Transverse colon (tissue), 4 donors: ENCODE data around the gene HECTD4. TPM values are rescaled to one million over a fixed set of nuclear protein-coding genes. Genes with fewer than 3 reads are reported as not detected.

ENCODE experiments used
- DNase-seq: peaks from one replicate; pipeline ENCODE4 v3.0.0-alpha.2; 2019
- H3K27ac ChIP-seq, 4 donors: fragments of 200-600 bp; sonication (generic); 2 replicates each; pipeline ENCODE4 v1.5.1; 2016 to 2018; ENCODE audit warnings: inconsistent platforms in 4 of 4
- H3K27me3 ChIP-seq: fragments of 200-600 bp; sonication (generic); 2 replicates; pipeline ENCODE4 v1.5.1; 2017; ENCODE audit warnings: inconsistent platforms
- H3K36me3 ChIP-seq, 4 donors: fragments of 200-600 bp; sonication (generic); 2 replicates each; pipeline ENCODE4 v1.5.1; 2017 to 2019; ENCODE audit warnings: inconsistent platforms in 4 of 4
- H3K4me1 ChIP-seq, 4 donors: fragments of 200-600 bp; sonication (generic); 2 replicates each; pipeline ENCODE4 v1.5.1; 2017 to 2020; ENCODE audit warnings: inconsistent platforms in 4 of 4
- H3K4me3 ChIP-seq, 4 donors: fragments of 200-600 bp; sonication (generic); 1 replicate in 1 of 4; 2 replicates in 3 of 4; pipeline versions ENCODE4 v1.5.1 to v1.6.1; 2017 to 2019; ENCODE audit warnings: inconsistent platforms in 4 of 4
- H3K9me3 ChIP-seq, 2 donors: fragments of 200-600 bp; sonication (generic); 2 replicates each; pipeline ENCODE4 v1.5.1; 2017 to 2019; ENCODE audit warnings: inconsistent platforms in 2 of 2
- EP300 ChIP-seq: sonication (generic); formaldehyde crosslinking; IDR thresholded peaks from one replicate; pipeline ENCODE4 v1.6.1; 2017; ENCODE audit warnings: antibody characterized with exemption, low read depth
- POLR2A ChIP-seq: fragments of 450-650 bp; IDR thresholded peaks from one replicate; pipeline ENCODE4 v1.6.1; 2016; ENCODE audit warnings: antibody characterized with exemption, mild to moderate bottlenecking, moderate library complexity
- POLR2AphosphoS5 ChIP-seq, 3 donors: sonication (generic); formaldehyde crosslinking; IDR thresholded peaks; one replicate each; pipeline ENCODE4 v1.6.1; 2016; ENCODE audit warnings: antibody characterized with exemption in 3 of 3
- WGBS, 2 donors: methylation state at CpG; one replicate each; pipeline ENCODE4 v1.1.5; 2018; ENCODE audit warnings: low coverage in 1 of 2; 5-methylcytosine and 5-hydroxymethylcytosine counted together
- in situ Hi-C, 4 donors: fragments of 200-750 bp; cut with MboI; loops; one replicate each; pipeline versions ENCODE4 v1.15.0 to v1.15.1; 2017; ENCODE audit warnings: low sequenced_read_pairs in 3 of 4, low pct_ligation_motif_present in 1 of 4, low pct_unique_long_range_greater_than_20kb in 1 of 4
- intact Hi-C: fragments of 100-400 bp; cut with DNase I; formaldehyde crosslinking; loops from one replicate; pipeline ENCODE4 v1.15.1; 2023; ENCODE audit warnings: low total_unique reads
- total RNA-seq, 4 donors: library from RNA; depleted of rRNA; stranded (reverse); fragments of >200 nt; gene quantifications; one replicate each; pipeline ENCODE4 v1.1.0, GENCODE V29; 2016
- TF ChIP-seq, protein P1 (sequence below), 5 experiments: fragments of 200-600 bp in 3 of 5; fragments of 450-650 bp in 2 of 5; sonication (generic) in 3 of 5; IDR thresholded peaks; 1 replicate in 2 of 5; 2 replicates in 3 of 5; pipeline ENCODE4 v1.5.1; 2016 to 2017; ENCODE audit warnings: antibody characterized with exemption in 5 of 5, inconsistent platforms in 3 of 5, mild to moderate bottlenecking in 2 of 5, moderate library complexity in 1 of 5

Gene HECTD4
- total RNA-seq, 4 donors from 2014 or later: 52.6 to 171 (median 121) TPM

DNA sequence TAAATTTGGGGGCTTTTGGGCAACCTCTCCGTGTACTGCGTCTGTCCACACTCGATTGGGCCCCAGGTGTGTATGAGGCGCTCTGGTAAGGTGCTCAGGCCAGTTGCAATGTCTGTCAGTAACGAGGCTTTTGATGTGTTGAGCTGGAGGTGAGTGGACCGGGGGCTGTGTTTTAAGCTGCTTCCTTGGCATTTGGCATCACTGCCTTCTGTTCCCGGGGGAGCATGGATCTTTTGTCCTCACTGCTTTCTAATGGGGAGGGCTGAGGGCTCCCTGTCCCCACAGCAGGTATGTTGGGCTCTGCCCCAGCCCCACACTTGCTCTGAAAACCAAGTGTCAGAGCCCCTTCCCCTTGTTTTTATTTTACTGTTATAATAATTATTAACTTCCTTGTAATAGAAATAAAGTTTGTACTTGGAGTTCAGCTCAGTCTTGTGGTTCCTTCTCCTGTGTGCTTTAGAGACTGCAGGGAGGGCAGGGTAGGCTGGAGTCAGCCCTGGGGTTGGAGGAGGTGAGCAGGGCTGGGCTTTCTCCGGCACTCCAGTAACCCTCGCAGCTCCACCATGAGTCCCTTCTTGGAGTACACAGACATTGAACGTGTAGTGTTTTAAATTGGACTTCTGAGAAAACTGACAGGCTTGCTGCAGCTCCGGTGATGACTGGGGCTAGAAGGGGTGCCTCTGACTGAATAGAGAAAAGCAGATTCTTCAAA lies 228.9 kb downstream of the HECTD4 start:
- TF ChIP-seq POLR2AphosphoS5 (IDR thresholded peaks at IDR 0.05): no peak
- TF ChIP-seq, protein P1, sequence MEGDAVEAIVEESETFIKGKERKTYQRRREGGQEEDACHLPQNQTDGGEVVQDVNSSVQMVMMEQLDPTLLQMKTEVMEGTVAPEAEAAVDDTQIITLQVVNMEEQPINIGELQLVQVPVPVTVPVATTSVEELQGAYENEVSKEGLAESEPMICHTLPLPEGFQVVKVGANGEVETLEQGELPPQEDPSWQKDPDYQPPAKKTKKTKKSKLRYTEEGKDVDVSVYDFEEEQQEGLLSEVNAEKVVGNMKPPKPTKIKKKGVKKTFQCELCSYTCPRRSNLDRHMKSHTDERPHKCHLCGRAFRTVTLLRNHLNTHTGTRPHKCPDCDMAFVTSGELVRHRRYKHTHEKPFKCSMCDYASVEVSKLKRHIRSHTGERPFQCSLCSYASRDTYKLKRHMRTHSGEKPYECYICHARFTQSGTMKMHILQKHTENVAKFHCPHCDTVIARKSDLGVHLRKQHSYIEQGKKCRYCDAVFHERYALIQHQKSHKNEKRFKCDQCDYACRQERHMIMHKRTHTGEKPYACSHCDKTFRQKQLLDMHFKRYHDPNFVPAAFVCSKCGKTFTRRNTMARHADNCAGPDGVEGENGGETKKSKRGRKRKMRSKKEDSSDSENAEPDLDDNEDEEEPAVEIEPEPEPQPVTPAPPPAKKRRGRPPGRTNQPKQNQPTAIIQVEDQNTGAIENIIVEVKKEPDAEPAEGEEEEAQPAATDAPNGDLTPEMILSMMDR (IDR thresholded peaks at IDR 0.05): no peak
- no peak for TF ChIP-seq POLR2A
- no peak for TF ChIP-seq EP300
- no peak for DNase-seq
- Histone ChIP-seq H3K27me3 (no peaks in the 10 kb centered on the region), H3K4me1 (no peaks in the 10 kb centered on the region), H3K4me3 (no peak overlapping the region), H3K36me3 (peaks cover 0 to 75% (median 24%) of the 10 kb centered on the region in 4 donors), H3K27ac (no peak overlapping the region), H3K9me3 (no peaks in the 10 kb centered on the region)
- 88 to 90% methylated on average over 4 to 9 of the region's 11 CpGs for WGBS, 2 donors
- in situ Hi-C loops (no loop called here), intact Hi-C loops (no loop called here)

DNA sequence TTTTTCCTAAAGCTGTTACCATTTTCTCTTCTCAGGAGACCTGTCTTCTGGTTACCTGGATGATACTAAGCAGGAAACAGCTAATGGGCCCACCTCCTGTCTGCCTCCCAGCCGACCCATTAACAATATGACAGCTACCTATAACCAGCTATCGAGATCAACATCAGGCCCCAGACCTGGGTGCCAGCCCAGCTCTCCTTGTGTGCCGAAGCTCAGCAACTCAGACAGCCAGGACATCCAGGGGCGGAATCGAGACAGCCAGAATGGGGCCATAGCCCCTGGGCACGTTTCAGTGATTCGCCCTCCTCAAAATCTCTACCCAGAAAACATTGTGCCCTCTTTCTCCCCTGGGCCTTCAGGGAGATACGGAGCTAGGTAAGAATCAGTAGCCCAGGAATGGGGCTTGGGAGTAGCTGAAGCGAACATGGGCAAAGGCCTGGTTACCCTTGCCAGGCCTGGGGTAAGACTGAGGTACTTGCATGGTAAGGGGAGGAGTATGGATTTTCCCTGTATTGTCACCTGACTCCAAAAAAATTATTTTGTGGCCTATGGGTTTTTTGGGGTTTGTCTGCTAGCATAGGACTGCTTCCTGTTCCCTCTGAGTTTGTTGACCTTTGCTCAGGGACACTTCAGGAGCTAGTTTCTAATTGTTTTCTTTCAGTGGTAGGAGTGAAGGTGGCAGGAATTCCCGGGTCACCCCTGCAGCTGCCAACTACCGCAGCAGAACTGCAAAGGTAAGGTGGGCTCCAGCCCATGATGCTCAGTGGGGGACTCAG lies 230.3 kb downstream of the HECTD4 start:
- no peak overlapping the region for H3K27ac ChIP-seq
- H3K27me3 ChIP-seq: no peaks in the 10 kb centered on the region
- H3K36me3 ChIP-seq: peaks cover 0 to 77% (median 27%) of the 10 kb centered on the region in 4 donors
- no peaks in the 10 kb centered on the region for H3K4me1 ChIP-seq
- in situ Hi-C loops (no loop called here), intact Hi-C loops (no loop called here)
- WGBS, 2 donors: 75 to 90% methylated on average over 4 to 11 of the region's 11 CpGs
- no peak for TF ChIP-seq POLR2A
- TF ChIP-seq, protein P1 (IDR thresholded peaks at IDR 0.05): no peak
- TF ChIP-seq EP300: no peak
- no peak for TF ChIP-seq POLR2AphosphoS5 (IDR thresholded peaks at IDR 0.05)
- H3K4me3 ChIP-seq: no peak overlapping the region
- DNase-seq: no peak
- no peaks in the 10 kb centered on the region for H3K9me3 ChIP-seq

DNA sequence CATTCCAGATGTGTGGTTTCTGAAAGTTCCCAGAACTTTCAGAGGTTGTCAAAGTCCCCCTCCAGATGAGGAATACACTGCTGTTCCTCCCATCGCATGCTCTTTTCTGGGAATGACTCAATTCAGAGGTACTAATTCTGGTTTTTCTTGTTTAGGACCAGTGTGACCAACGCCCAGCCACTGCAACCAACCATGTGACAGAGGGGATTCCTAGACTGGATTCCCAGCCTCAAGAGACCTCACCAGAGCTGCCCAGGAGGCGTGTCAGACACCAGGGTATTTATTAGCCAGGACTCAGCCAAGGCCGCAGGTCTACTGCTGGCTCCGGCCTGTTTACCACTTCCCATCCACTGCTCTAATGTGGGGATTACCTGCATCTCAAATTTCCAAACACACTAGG lies 232.6 kb downstream of the HECTD4 start:
- Histone ChIP-seq H3K27ac (no peak overlapping the region), H3K27me3 (no peaks in the 10 kb centered on the region), H3K36me3 (peaks cover 0 to 87% (median 33%) of the 10 kb centered on the region in 4 donors), H3K4me1 (no peaks in the 10 kb centered on the region), H3K9me3 (no peaks in the 10 kb centered on the region), H3K4me3 (no peak overlapping the region)
- TF ChIP-seq POLR2A (no peak), POLR2AphosphoS5 (IDR thresholded peaks at IDR 0.05) (no peak), EP300 (no peak)
- TF ChIP-seq, protein P1 (IDR thresholded peaks at IDR 0.05): no peak
- 90% methylated on average over 5 of the region's 5 CpGs; no CpG with 5 or more reads in 1 of the 2 donors for WGBS, 2 donors
- intact Hi-C loops (no loop called here), in situ Hi-C loops (no loop called here)
- no peak for DNase-seq

DNA sequence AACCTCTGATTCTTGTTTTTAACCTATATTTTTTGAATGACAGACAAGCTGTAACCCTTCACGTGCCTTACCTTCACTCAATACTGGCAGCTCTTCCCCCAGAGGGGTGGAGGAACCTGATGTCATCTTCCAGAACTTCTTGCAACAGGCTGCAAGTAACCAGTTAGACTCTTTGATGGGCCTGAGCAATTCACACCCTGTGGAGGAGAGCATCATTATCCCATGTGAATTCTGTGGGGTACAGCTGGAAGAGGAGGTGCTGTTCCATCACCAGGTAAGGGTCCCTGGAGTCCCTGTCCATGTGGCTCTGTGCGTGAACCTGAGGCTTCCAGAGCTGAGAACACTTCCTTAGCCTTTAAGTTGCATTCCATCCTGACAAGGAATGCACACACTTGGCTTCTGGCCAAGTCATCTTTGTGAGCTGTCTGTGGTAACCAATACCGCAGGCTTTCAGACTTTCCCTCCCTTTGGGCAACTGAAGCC lies 234.2 kb downstream of the HECTD4 start:
- 86 to 100% methylated on average over 1 to 3 of the region's 3 CpGs for WGBS, 2 donors
- intact Hi-C loops (no loop called here), in situ Hi-C loops (no loop called here)
- H3K4me3 ChIP-seq: no peak overlapping the region
- H3K27me3 ChIP-seq: no peaks in the 10 kb centered on the region
- H3K27ac ChIP-seq: no peak overlapping the region
- no peaks in the 10 kb centered on the region for H3K4me1 ChIP-seq
- TF ChIP-seq, protein P1 (IDR thresholded peaks at IDR 0.05): no peak
- TF ChIP-seq POLR2AphosphoS5 (IDR thresholded peaks at IDR 0.05) (no peak), EP300 (no peak), POLR2A (no peak)
- H3K36me3 ChIP-seq: peaks cover 0 to 82% (median 38%) of the 10 kb centered on the region in 4 donors
- H3K9me3 ChIP-seq: no peaks in the 10 kb centered on the region
- DNase-seq: no peak
